Measurements from ENCODE around the gene TOX3. TPM values are rescaled to one million over a fixed set of nuclear protein-coding genes. Genes with fewer than 3 reads are reported as not detected.

The TOX3 gene
- total and polyA plus RNA-seq, 5 experiments from 2014 or later: not detected

DNA sequence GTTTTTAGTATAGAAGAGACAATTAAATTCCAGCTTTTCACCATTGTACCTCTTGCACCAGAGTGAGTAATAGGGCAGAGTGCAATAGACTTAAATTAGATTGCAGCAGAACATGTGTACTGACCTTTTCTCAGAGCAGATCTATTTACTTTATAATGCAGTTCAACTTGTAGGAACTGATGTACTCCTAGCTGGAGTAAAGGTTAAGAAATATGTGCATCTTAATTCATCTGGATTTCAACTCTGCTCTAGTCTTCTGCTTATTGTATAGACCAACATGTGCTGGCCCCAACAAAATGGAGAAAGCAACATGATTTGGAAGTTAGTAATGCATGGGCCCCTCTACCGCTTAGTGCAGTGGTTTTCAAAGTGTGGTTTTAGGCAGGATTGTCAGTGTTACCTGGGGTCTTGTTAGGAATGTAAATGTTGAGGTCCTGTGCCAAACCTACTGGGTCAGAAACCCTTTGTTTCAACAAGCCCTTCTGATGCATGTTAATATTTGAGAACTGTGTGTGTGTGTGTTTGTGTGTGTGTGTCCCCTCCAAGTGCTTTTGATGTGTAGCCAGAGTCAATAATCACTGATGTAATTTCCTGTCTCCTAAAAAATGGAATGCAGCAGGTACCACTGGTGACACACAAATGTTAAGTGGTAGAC lies 138.6 kb downstream of the TOX3 start:
- Mint-ChIP-seq H3K27ac (no peak overlapping the region), H3K27me3 (peaks cover 0 to 2% (median 0%) of the 10 kb centered on the region in 5 donors), H3K9me3 (peaks cover 0 to 10% (median 4%) of the 10 kb centered on the region in 9 donors), H3K4me3 (no peak overlapping the region), H3K36me3 (no peaks in the 10 kb centered on the region), H3K4me1 (no peaks in the 10 kb centered on the region)
- DNase-seq (no peak), ATAC-seq (no peak)
- POLR2A ChIA-PET: no interaction called here

DNA sequence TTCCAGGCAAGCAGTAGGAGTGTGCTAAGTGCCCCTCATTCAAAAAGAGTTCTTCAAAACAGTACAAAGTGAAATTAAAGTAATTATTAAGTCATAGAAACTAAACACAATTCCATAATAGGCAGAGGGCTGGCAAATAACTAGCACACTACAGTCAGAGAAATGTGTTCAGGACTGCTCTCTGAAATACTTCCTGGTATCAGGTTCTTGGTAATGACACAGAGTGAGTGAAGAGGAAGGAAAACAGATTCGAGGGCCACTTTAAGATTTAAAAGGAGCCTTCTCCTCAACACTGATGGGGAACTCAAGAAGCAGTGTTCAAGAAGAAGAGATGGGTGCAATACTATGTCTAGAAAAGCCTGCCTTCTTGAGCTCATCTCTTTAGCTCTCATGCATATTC lies 139.2 kb downstream of the TOX3 start:
- H3K9me3 Mint-ChIP-seq: peaks cover 0 to 10% (median 4%) of the 10 kb centered on the region in 9 donors
- no peaks in the 10 kb centered on the region for H3K4me1 Mint-ChIP-seq
- H3K36me3 Mint-ChIP-seq: no peaks in the 10 kb centered on the region
- ATAC-seq (no peak), DNase-seq (no peak)
- no peak overlapping the region for H3K4me3 Mint-ChIP-seq
- H3K27me3 Mint-ChIP-seq: peaks cover 0 to 2% (median 0%) of the 10 kb centered on the region in 5 donors
- POLR2A ChIA-PET: no interaction called here
- no peak overlapping the region for H3K27ac Mint-ChIP-seq

DNA sequence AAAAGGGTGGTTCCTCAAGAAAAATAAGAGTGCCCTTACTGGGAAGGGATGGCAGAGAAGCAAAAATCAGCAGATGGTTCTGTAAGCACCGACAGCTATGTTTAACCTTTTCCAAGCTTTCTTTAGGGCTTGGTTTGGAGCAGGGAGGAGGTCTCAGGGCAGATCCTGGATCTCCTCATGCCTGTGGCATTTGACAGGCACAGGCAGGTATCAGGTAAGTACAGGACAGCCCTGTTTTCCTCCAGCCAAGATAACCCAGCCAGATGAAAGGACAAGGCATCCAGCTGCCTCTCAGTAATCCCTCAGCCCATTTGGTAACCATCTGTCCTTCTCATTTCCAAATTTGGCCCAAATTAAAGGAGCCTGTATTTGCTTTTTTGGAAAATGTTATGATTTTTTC lies 141.5 kb downstream of the TOX3 start:
- no peaks in the 10 kb centered on the region for H3K4me1 Mint-ChIP-seq
- no peak overlapping the region for H3K27ac Mint-ChIP-seq
- peaks cover 0 to 9% (median 0%) of the 10 kb centered on the region in 9 donors for H3K9me3 Mint-ChIP-seq
- no peak for DNase-seq
- POLR2A ChIA-PET: no interaction called here
- no peaks in the 10 kb centered on the region for H3K27me3 Mint-ChIP-seq
- no peaks in the 10 kb centered on the region for H3K36me3 Mint-ChIP-seq
- no peak overlapping the region for H3K4me3 Mint-ChIP-seq
- ATAC-seq: no peak

DNA sequence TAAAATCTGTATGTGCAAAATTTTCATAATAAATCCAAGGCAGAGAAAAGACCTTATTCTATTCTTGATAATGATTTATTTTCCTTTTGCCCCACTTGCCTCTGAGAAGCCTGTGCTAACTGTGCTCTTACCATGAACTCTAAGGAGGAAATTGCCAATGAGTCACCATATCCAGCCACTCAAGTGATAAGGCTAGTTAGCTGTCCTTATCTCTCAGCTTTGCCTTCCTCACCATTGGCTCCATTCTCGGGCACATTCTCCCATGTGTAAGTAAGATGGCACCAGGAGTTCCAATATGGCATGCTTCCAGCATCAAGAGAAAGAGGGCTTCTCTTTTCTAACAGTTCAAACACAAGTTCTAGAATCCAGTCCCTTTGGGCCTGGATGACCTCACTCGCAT lies 142.4 kb downstream of the TOX3 start:
- no peak overlapping the region for H3K4me3 Mint-ChIP-seq
- DNase-seq (no peak), ATAC-seq (no peak)
- H3K36me3 Mint-ChIP-seq: no peaks in the 10 kb centered on the region
- POLR2A ChIA-PET: no interaction called here
- no peaks in the 10 kb centered on the region for H3K4me1 Mint-ChIP-seq
- H3K9me3 Mint-ChIP-seq: peaks cover 0 to 11% (median 0%) of the 10 kb centered on the region in 9 donors
- no peak overlapping the region for H3K27ac Mint-ChIP-seq
- no peaks in the 10 kb centered on the region for H3K27me3 Mint-ChIP-seq

DNA sequence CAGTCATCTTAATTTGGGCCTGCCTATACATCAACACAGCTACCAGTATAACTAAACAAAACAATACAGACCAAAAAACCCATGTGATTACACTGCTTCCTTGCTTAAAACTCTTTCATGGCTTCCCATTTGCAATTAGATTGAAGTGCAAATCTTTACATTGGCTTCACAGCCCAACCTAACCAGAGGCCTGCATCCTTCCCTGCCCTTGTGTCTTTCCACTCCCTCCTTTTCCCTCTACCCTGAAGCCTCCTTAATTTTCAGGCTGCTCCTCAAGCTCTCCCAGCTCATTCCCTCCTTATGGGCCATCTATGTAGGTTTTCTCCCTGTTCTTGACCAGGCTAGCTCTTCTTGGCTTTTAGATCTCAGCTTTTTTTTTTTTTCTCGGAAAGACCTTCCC lies 147.8 kb downstream of the TOX3 start:
- Mint-ChIP-seq H3K36me3 (peaks cover 0 to 3% (median 0%) of the 10 kb centered on the region in 3 donors), H3K4me1 (no peaks in the 10 kb centered on the region), H3K9me3 (peaks cover 3 to 34% (median 5%) of the 10 kb centered on the region in 9 donors), H3K4me3 (no peak overlapping the region), H3K27ac (no peak overlapping the region), H3K27me3 (peaks cover 0 to 7% (median 0%) of the 10 kb centered on the region in 5 donors)
- ATAC-seq (no peak), DNase-seq (no peak)
- POLR2A ChIA-PET: no interaction called here

DNA sequence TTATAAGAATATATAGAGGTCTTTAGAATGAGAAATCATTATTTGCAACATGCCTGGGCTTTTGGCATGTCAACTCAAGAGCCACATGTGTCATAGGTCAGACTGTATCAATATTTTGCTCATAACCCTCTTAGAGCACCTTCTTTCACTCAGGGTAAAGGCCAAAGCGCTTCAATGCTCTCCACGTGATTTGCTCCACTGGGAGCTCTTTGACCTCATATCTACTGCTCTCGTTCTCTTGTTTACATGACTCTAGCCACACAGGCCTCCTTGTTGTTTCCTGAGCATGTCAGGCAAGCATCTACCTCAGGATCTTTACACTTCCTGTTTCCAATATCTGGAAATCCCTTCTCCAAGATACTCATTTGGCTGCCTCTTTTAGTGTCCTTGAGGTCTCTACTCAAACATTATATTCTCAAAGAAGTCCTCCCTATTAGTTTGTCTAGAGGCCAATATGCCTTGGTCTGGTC lies 148.4 kb downstream of the TOX3 start:
- no peak overlapping the region for H3K27ac Mint-ChIP-seq
- H3K27me3 Mint-ChIP-seq: peaks cover 0 to 7% (median 0%) of the 10 kb centered on the region in 5 donors
- ATAC-seq (no peak), DNase-seq (no peak)
- H3K4me1 Mint-ChIP-seq: no peaks in the 10 kb centered on the region
- H3K4me3 Mint-ChIP-seq: no peak overlapping the region
- POLR2A ChIA-PET: no interaction called here
- peaks cover 0 to 3% (median 0%) of the 10 kb centered on the region in 3 donors for H3K36me3 Mint-ChIP-seq
- peaks cover 3 to 32% (median 5%) of the 10 kb centered on the region in 9 donors for H3K9me3 Mint-ChIP-seq

DNA sequence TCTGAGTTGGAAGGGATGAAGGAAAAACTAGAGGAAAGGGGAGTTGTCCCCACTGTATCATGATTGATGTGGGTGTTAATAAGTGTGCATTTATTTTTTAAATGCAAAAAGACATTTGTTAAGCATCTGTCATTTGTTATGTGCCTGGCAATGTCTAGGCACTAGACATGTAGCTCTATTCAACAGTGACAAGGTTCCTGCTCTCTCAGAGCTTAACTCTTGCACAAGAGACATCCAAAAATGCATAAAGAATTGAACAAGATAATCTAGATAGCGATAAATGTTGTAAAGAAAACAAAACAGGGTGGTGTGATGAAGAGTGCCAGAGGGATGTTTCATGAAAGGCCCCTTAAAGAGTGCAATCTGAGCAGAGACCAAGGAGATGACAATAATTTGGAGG lies 148.9 kb downstream of the TOX3 start:
- Mint-ChIP-seq H3K4me1 (no peaks in the 10 kb centered on the region), H3K9me3 (peaks cover 3 to 27% (median 5%) of the 10 kb centered on the region in 9 donors), H3K27ac (no peak overlapping the region), H3K36me3 (peaks cover 0 to 3% (median 0%) of the 10 kb centered on the region in 3 donors), H3K27me3 (peaks cover 0 to 7% (median 0%) of the 10 kb centered on the region in 5 donors), H3K4me3 (no peak overlapping the region)
- DNase-seq: no peak
- POLR2A ChIA-PET: no interaction called here
- ATAC-seq: no peak

DNA sequence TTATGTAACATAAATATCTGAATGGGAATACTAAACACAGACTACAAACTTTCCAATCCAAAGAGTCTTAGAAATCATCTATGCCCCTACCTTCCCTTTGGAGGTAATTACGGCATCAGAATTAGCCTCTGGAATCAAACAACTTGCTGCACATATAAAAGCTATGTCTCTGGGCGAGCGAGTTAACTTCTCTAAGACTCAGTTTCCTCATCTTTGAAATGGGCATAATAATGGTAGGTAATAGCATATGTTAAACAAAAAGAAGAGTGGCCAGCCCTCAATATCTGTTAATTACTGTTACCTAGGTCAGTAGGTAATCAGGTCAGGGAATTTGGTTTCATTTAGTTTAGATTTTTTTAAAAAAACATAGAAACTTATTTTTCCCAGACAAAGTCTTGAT lies 153.5 kb downstream of the TOX3 start:
- DNase-seq (no peak), ATAC-seq (no peak)
- Mint-ChIP-seq H3K27ac (no peak overlapping the region), H3K36me3 (peaks cover 0 to 3% (median 0%) of the 10 kb centered on the region in 3 donors), H3K9me3 (peaks cover 2 to 30% (median 4%) of the 10 kb centered on the region in 9 donors), H3K4me1 (no peaks in the 10 kb centered on the region), H3K4me3 (no peak overlapping the region), H3K27me3 (peaks cover 0 to 6% (median 0%) of the 10 kb centered on the region in 5 donors)
- POLR2A ChIA-PET: no interaction called here

DNA sequence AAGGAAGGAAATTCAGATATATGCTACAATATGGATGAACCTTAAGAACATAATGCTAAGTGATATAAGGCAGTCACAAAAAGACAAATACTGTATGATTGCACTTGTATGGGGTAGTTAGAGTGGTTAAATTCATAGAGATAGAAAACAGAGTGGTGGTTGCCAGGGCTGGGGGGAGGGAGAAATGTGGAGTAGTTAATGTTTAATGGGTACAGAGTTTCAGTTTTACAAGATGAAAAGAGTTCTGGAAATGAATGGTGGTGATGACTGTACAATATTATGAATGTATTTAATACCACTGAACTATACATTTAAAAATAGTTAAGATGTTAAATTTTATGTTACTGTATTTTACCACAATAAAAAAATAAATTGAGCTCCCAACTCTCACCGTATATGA lies 157.9 kb downstream of the TOX3 start:
- POLR2A ChIA-PET: no interaction called here

More for the DNA sequence above, 157.9 kb downstream of the TOX3 start:
- H3K4me3 Mint-ChIP-seq: no peak overlapping the region
- H3K27me3 Mint-ChIP-seq: peaks cover 0 to 1% (median 0%) of the 10 kb centered on the region in 5 donors
- H3K36me3 Mint-ChIP-seq: no peaks in the 10 kb centered on the region
- peaks cover 0 to 25% (median 3%) of the 10 kb centered on the region in 9 donors for H3K9me3 Mint-ChIP-seq
- no peak for DNase-seq
- no peak for ATAC-seq
- H3K27ac Mint-ChIP-seq: no peak overlapping the region
- no peaks in the 10 kb centered on the region for H3K4me1 Mint-ChIP-seq
